ENCODE measurements around the gene DPM2. TPM values are rescaled to one million over a fixed set of nuclear protein-coding genes. Genes with fewer than 3 reads are reported as not detected.
A peak's percentile ranks its signal among the peaks of the same experiment; 100 is the strongest.

DPM2 gene
- total RNA-seq, 4 donors from 2014 or later = 12.5 to 18.5 (median 15.7) TPM

GRCh38 chr9:127898433-127899127, 39.1 kb downstream of the DPM2 start:
- peak overlapping the region; percentile 79 to 98 (median 86) for H3K4me3 ChIP-seq
- peak overlapping the region; percentile 89 to 98 (median 94) for H3K27ac ChIP-seq
- intact Hi-C loops (cut with DNase I) = no loop called here
- H3K9me3 ChIP-seq = peaks cover 0 to 17% (median 3%) of the 10 kb centered on the region in 3 donors
- peaks cover 13 to 34% (median 23%) of the 10 kb centered on the region in 3 donors for H3K36me3 ChIP-seq
- H3K27me3 ChIP-seq = no peaks in the 10 kb centered on the region
- WGBS, 2 donors = 1 to 15% methylated on average over 5 to 10 of the region's 32 CpGs
- no peak for TF ChIP-seq POLR2A (IDR thresholded peaks at IDR 0.05)
- no peak for TF ChIP-seq CTCF (IDR thresholded peaks at IDR 0.05)
- no peak for DNase-seq
- H3K4me1 ChIP-seq = peaks cover 10 to 77% (median 43%) of the 10 kb centered on the region in 3 donors

DNA sequence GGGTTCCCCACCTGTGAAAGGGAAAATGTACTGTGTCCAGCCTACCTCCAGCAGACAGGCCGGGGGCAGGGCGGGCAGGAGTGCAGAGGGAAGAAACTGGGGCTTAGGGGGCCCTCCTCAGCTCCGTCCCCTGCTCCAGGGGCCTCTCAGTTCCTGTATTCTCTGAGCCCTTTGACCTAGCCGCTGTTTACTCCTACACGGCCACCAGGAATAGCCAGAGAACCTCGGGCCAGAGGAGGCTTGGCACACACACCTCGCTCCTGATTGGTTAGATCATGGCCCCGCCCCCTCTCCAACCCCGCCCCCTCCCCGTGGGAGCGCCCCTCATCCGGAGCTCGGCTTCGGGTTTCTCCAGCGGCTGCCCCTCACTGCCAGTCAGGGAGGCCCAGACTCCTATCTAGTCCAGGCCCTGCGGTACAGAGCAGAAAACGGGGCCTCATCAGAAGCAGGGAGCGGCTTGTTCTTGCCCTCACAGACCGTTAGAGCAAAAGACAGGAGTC, 40.4 kb downstream of the DPM2 start:
- peaks cover 0 to 29% (median 10%) of the 10 kb centered on the region in 3 donors for H3K9me3 ChIP-seq
- H3K4me3 ChIP-seq = peak overlapping the region in 3 of 4 donors; percentile 19 to 98 (median 90)
- H3K27ac ChIP-seq = peak overlapping the region; percentile 89 to 98 (median 94)
- intact Hi-C loops (cut with DNase I) = no loop called here
- H3K36me3 ChIP-seq = peaks cover 25 to 47% (median 29%) of the 10 kb centered on the region in 3 donors
- H3K4me1 ChIP-seq = peaks cover 7 to 65% (median 38%) of the 10 kb centered on the region in 3 donors
- TF ChIP-seq CTCF (IDR thresholded peaks at IDR 0.05) = no peak
- TF ChIP-seq POLR2A (IDR thresholded peaks at IDR 0.05) = no peak
- DNase-seq = no peak
- no peaks in the 10 kb centered on the region for H3K27me3 ChIP-seq
- WGBS, 2 donors = 53 to 54% methylated on average over 2 to 4 of the region's 19 CpGs

DNA sequence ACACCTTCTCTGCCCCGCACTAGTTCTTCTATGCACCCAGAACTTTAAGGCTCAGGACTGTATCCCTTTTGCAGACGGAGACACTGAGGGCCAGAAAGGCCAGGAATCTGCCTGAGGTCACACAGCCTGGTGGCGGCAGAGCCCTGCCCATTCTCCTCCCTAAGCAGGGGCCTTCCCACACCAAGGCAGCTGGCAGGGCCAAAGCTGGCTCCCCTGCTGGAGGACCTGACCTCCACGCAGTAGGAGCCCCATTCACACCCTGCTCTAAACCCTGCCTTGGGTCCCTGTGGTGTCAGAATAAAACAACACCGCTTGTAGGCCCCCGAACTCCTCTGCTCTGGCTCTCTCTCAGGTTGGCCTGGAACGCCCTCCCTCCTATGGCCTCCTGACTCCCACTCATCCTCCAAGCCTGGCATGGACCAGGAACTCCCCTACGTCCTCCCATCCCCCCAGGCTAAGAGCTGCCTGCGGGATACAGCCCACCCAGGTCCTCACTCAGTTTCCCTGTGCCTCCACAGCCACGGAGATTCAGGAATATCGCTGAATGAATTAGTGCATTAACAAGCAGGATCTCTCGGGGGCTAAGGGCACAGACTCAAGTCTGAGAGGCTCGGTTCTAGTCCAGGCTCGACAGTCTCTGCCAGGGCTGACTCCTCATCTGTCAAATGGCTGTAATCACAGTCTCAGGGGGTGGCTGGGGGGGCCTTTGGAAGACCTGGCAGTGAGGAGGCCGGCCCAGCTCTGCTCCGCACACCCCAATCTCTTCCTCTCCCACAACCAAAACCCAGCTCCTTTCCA, 41.1 kb downstream of the DPM2 start:
- DNase-seq = no peak
- H3K4me3 ChIP-seq = peak overlapping the region in 3 of 4 donors; percentile 19 to 98 (median 90)
- H3K27ac ChIP-seq = peak overlapping the region; percentile 89 to 98 (median 94)
- H3K9me3 ChIP-seq = peaks cover 0 to 29% (median 10%) of the 10 kb centered on the region in 3 donors
- H3K36me3 ChIP-seq = peaks cover 26 to 54% (median 29%) of the 10 kb centered on the region in 3 donors
- TF ChIP-seq POLR2A (IDR thresholded peaks at IDR 0.05) = no peak
- no peak for TF ChIP-seq CTCF (IDR thresholded peaks at IDR 0.05)
- no peaks in the 10 kb centered on the region for H3K27me3 ChIP-seq
- H3K4me1 ChIP-seq = peaks cover 7 to 58% (median 38%) of the 10 kb centered on the region in 3 donors
- WGBS, 2 donors = 65 to 67% methylated on average over 7 to 8 of the region's 16 CpGs
- intact Hi-C loops (cut with DNase I) = no loop called here

- 91 to 96% methylated on average over 2 to 6 of the region's 8 CpGs for WGBS, 2 donors
- Histone ChIP-seq H3K4me1 (peaks cover 7 to 50% (median 31%) of the 10 kb centered on the region in 3 donors), H3K27ac (peak overlapping the region in 1 of 4 donors; percentile 97), H3K27me3 (no peaks in the 10 kb centered on the region), H3K9me3 (peaks cover 0 to 29% (median 10%) of the 10 kb centered on the region in 3 donors), H3K4me3 (no peak overlapping the region), H3K36me3 (peaks cover 29 to 62% (median 31%) of the 10 kb centered on the region in 3 donors)
- DNase-seq = no peak
- TF ChIP-seq CTCF (IDR thresholded peaks at IDR 0.05) (no peak), POLR2A (IDR thresholded peaks at IDR 0.05) (no peak)
- intact Hi-C loops (cut with DNase I) = no loop called here
Observed at GRCh38 chr9:127895811-127896210, 41.8 kb downstream of the DPM2 start.
